ENCODE measurements around the gene VAPB.

VAPB gene

DNA sequence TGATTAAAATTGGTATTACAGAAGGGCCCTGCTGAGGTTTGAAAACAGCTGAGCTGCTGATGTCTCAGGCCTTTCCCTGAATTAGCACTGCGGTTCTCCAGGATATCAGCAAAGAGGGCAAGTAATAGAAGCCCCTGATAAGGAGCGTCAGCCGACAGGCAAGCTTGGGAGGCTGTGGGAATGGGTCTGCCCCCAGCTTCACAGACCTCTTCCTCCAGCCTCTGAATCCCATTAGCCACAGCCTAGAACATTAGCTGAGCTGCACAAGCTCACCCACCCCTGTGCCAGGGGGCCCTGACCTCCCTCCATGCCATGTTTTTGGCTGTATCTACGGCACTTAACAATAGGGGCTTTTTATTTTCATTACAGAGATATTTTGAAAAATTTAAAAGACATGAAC is 59.9 kb downstream of the VAPB start:
- peaks cover 2% of the 10 kb centered on the region for H3K9me3 Mint-ChIP-seq
- H3K4me3 Mint-ChIP-seq = no peak overlapping the region
- DNase-seq = no peak
- H3K27me3 Mint-ChIP-seq (ENCODE audit: low read depth, poor library complexity) = peaks cover 6% of the 10 kb centered on the region
- no peak overlapping the region for H3K27ac Mint-ChIP-seq
- TF ChIP-seq, protein P1, sequence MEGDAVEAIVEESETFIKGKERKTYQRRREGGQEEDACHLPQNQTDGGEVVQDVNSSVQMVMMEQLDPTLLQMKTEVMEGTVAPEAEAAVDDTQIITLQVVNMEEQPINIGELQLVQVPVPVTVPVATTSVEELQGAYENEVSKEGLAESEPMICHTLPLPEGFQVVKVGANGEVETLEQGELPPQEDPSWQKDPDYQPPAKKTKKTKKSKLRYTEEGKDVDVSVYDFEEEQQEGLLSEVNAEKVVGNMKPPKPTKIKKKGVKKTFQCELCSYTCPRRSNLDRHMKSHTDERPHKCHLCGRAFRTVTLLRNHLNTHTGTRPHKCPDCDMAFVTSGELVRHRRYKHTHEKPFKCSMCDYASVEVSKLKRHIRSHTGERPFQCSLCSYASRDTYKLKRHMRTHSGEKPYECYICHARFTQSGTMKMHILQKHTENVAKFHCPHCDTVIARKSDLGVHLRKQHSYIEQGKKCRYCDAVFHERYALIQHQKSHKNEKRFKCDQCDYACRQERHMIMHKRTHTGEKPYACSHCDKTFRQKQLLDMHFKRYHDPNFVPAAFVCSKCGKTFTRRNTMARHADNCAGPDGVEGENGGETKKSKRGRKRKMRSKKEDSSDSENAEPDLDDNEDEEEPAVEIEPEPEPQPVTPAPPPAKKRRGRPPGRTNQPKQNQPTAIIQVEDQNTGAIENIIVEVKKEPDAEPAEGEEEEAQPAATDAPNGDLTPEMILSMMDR (IDR thresholded peaks at IDR 0.05) = no peak
- H3K4me1 Mint-ChIP-seq = peaks cover 11% of the 10 kb centered on the region
- peaks cover 69% of the 10 kb centered on the region for H3K36me3 Mint-ChIP-seq (ENCODE audit: low read depth)

DNA sequence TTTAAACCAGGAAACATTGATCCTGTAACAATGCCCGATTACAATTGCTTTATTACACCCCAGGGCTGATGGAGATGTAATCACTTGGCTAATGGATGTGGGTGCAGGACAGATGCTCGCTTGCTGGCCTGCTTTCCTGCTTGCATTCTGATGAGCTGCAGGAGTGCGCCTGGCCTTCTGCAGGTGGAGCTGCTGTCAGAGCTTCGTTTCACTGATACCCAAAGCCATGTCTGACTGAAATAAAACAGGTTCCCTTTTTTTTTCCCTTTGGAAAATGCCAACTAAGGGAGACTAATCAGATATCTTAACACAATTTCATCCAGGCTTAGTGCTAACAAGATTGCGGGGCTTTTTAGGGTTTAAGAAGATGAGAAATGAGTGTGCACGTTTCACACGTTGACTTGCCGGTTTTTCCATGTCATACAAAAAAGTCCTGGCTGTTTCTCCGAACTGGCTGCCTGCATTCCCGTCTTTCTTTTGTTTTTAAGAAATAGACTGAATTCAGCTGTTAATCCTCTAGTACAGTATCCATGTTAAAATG is 60.7 kb downstream of the VAPB start:
- Mint-ChIP-seq H3K4me1 (peaks cover 11% of the 10 kb centered on the region), H3K27ac (no peak overlapping the region), H3K27me3 (ENCODE audit: low read depth, poor library complexity) (peaks cover 6% of the 10 kb centered on the region), H3K4me3 (no peak overlapping the region), H3K36me3 (ENCODE audit: low read depth) (peaks cover 69% of the 10 kb centered on the region), H3K9me3 (peaks cover 10% of the 10 kb centered on the region)
- no peak for DNase-seq
- TF ChIP-seq, protein P1 (IDR thresholded peaks at IDR 0.05) = no peak

DNA sequence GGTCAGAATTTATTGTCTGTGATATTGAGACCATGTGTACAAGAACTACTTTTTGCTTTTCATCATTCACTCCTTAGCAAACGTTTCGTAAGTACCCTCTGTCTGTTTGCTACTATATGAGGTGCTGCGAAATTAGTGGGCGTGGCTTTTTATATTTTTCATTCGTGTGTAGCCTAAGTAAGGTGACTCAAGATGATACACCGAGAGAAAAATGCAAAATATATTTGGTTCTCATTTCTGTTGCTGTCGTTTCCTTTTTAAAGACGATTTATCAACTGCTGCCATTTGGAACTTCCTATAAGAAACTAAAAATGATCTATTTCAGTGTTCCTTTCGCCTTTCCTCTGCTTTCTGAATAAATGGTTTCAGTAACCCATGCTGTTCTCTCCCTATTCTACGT is 61.2 kb downstream of the VAPB start:
- Mint-ChIP-seq H3K4me3 (no peak overlapping the region), H3K4me1 (peaks cover 11% of the 10 kb centered on the region), H3K27ac (no peak overlapping the region), H3K9me3 (peaks cover 15% of the 10 kb centered on the region), H3K27me3 (ENCODE audit: low read depth, poor library complexity) (peaks cover 3% of the 10 kb centered on the region), H3K36me3 (ENCODE audit: low read depth) (peaks cover 69% of the 10 kb centered on the region)
- TF ChIP-seq, protein P1 (IDR thresholded peaks at IDR 0.05) = no peak
- DNase-seq = no peak

DNA sequence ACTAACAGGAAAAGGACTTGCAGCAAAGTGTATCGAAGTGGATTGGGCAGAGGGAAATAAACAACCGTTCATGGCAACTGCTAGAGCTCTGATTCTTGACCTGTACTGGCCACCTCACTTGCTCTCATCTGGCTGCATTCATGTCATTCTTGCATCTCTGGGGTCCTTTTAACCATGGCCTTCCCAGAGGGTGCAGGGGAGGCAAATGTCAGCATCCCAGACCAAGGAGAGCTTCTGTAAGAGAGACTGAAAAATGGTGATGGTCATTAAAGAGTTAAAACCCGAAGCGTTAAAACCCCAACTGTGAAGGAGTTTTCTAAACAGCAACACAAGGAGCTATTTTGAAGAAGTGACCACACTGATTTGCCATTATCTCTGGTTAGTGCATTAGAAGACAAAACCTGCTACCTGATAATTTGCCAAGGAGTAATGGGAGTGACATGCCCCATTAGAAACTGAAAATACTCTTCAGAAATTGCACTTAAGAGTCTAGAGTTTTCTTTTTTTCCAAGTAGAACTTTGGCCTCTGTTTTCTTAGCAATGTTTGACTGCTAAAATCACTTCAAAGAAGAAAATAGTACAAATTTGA is 63.7 kb downstream of the VAPB start:
- H3K27me3 Mint-ChIP-seq (ENCODE audit: low read depth, poor library complexity) = peaks cover 3% of the 10 kb centered on the region
- H3K4me3 Mint-ChIP-seq = no peak overlapping the region
- TF ChIP-seq, protein P1 (IDR thresholded peaks at IDR 0.05) = no peak
- DNase-seq = no peak
- peaks cover 75% of the 10 kb centered on the region for H3K36me3 Mint-ChIP-seq (ENCODE audit: low read depth)
- no peak overlapping the region for H3K27ac Mint-ChIP-seq
- peaks cover 13% of the 10 kb centered on the region for H3K4me1 Mint-ChIP-seq
- H3K9me3 Mint-ChIP-seq = peaks cover 19% of the 10 kb centered on the region

DNA sequence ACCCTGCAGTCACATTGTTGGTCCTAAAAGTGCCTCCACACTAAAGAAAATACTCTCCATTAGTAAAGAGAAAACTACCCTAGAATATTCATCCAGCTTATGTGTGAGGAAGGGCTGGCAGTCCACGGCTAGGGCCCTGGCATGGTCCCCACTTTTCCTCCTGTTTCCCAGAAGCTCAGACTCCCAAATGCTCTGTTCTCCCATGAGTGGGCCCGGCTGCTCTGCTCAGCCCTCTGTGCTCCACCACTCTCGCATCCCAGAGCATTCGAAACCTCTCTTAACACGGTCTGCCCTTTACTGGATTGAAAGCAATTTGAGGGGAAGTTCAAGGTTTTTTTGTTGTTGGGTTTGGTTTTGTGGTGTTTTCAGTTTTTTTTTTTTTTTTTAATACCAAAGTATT is 64.4 kb downstream of the VAPB start:
- TF ChIP-seq, protein P1 (IDR thresholded peaks at IDR 0.05) = no peak
- peaks cover 19% of the 10 kb centered on the region for H3K9me3 Mint-ChIP-seq
- H3K4me1 Mint-ChIP-seq = peaks cover 13% of the 10 kb centered on the region
- peaks cover 3% of the 10 kb centered on the region for H3K27me3 Mint-ChIP-seq (ENCODE audit: low read depth, poor library complexity)
- H3K4me3 Mint-ChIP-seq = no peak overlapping the region
- H3K36me3 Mint-ChIP-seq (ENCODE audit: low read depth) = peaks cover 72% of the 10 kb centered on the region
- DNase-seq = no peak
- H3K27ac Mint-ChIP-seq = no peak overlapping the region

DNA sequence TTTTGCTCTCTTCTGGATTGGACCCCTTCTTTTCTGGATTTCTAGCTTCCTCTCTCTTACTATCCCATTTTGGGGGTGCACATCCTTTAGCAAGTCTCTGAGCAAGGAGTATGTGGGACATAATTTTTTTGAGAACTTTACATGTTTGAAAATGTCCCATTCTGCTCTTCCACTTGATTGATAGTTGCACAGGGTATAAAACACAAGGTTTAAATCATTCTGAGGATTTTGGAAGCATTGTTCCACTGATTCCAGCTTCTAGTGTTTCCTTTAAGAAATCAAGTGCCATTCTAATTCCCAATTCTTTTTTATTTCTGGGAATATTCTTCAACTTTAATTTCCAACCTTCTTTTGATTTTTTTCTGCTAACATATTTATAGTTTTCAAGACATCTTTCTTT is 65.4 kb downstream of the VAPB start:
- H3K9me3 Mint-ChIP-seq = peaks cover 19% of the 10 kb centered on the region
- H3K36me3 Mint-ChIP-seq (ENCODE audit: low read depth) = peaks cover 63% of the 10 kb centered on the region
- peaks cover 3% of the 10 kb centered on the region for H3K27me3 Mint-ChIP-seq (ENCODE audit: low read depth, poor library complexity)
- TF ChIP-seq, protein P1 (IDR thresholded peaks at IDR 0.05) = no peak
- no peak overlapping the region for H3K4me3 Mint-ChIP-seq
- H3K27ac Mint-ChIP-seq = no peak overlapping the region
- no peak for DNase-seq
- H3K4me1 Mint-ChIP-seq = peaks cover 24% of the 10 kb centered on the region
